Fibroblast of lung (primary cell): ENCODE measurements around the gene UTS2R. TPM values are rescaled to one million over a fixed set of nuclear protein-coding genes. Genes with fewer than 3 reads are reported as not detected.

Experiments
- DNase-seq, 2 donors: peaks; one replicate each; pipeline versions ENCODE4 v3.0.0 to v3.0.0-alpha.2; 2010; ENCODE audit warnings: low read depth in 2 of 2
- H2AFZ ChIP-seq: 2 replicates; pipeline ENCODE4 v1.5.1; 2012; ENCODE audit warnings: low read length, control low read depth, inconsistent platforms
- H3K27ac ChIP-seq: 2 replicates; pipeline ENCODE4 v1.5.1; 2011; ENCODE audit warnings: low read length, control low read depth; ENCODE audit not compliant: insufficient read depth
- H3K27me3 ChIP-seq: 2 replicates; pipeline ENCODE4 v1.5.1; 2011; ENCODE audit warnings: mild to moderate bottlenecking, low read length; ENCODE audit not compliant: control insufficient read depth, insufficient read depth
- H3K36me3 ChIP-seq: 2 replicates; pipeline ENCODE4 v1.5.1; 2011; ENCODE audit warnings: low read length; ENCODE audit not compliant: control insufficient read depth, insufficient read depth
- H3K4me1 ChIP-seq: 2 replicates; pipeline ENCODE4 v1.5.1; 2011; ENCODE audit warnings: low read length; ENCODE audit not compliant: control insufficient read depth, insufficient read depth; ENCODE audit errors: extremely low read depth
- H3K4me2 ChIP-seq: 2 replicates; pipeline ENCODE4 v1.5.1; 2011; ENCODE audit warnings: low read length, control low read depth; ENCODE audit not compliant: insufficient read depth; ENCODE audit errors: extremely low read depth
- H3K4me3 ChIP-seq, 4 experiments: fragments of 200-600 bp in 1 of 4; sonication (generic) in 1 of 4; replicated peaks in 1 of 4; 2 replicates each; pipeline ENCODE4 v1.5.1; 2011 to 2016; ENCODE audit warnings: low read length in 4 of 4, low read depth in 3 of 4, mild to moderate bottlenecking in 3 of 4, control low read depth in 2 of 4, inconsistent platforms in 1 of 4, mixed read lengths in 1 of 4; ENCODE audit not compliant: insufficient read depth in 1 of 4; ENCODE audit errors: control extremely low read depth in 1 of 4
- H3K79me2 ChIP-seq: 2 replicates; pipeline ENCODE4 v1.5.1; 2012; ENCODE audit warnings: mild to moderate bottlenecking, low read length, inconsistent platforms; ENCODE audit not compliant: control insufficient read depth, insufficient read depth
- H3K9ac ChIP-seq: 2 replicates; pipeline ENCODE4 v1.5.1; 2011; ENCODE audit warnings: mild to moderate bottlenecking, low read length, control low read depth; ENCODE audit not compliant: insufficient read depth
- H3K9me3 ChIP-seq: 2 replicates; pipeline ENCODE4 v1.5.1; 2012; ENCODE audit warnings: low read depth, low read length; ENCODE audit not compliant: control insufficient read depth, insufficient read depth
- H4K20me1 ChIP-seq: 2 replicates; pipeline ENCODE4 v1.5.1; 2011; ENCODE audit warnings: low read length; ENCODE audit not compliant: control insufficient read depth, insufficient read depth; ENCODE audit errors: extremely low read depth
- EZH2 ChIP-seq: IDR thresholded peaks from 2 replicates; pipeline ENCODE4 v1.5.1; 2012; ENCODE audit warnings: low read length, control low read depth, mild to moderate bottlenecking; ENCODE audit errors: missing control alignments
- polyA plus RNA-seq, 2 donors: library from polyadenylated mRNA; depleted of rRNA in 1 of 2; stranded (reverse) in 1 of 2; unstranded in 1 of 2; fragments of >200 nt; gene quantifications; 2 replicates each; pipeline ENCODE4 v1.2.1, GENCODE V29; 2011 to 2012; ENCODE audit warnings: missing spikeins in 1 of 2
- total RNA-seq: library from RNA; depleted of rRNA; stranded (reverse); fragments of >200 nt; gene quantifications from 2 replicates; pipeline ENCODE4 v1.2.1, GENCODE V29; 2014
- TF ChIP-seq, protein P1 (sequence below), 2 donors: IDR thresholded peaks in 1 of 2; conservative IDR thresholded peaks in 1 of 2; 1 replicate in 1 of 2; 2 replicates in 1 of 2; pipeline ENCODE4 v1.5.1; 2011 to 2012; ENCODE audit warnings: low read length in 2 of 2, control low read depth in 1 of 2, inconsistent platforms in 1 of 2, low read depth in 1 of 2, mild to moderate bottlenecking in 1 of 2

Gene UTS2R
- total and polyA plus RNA-seq, 2 donors (not counting 1 experiment from before 2014, with no cell fraction given), result not detected

DNA sequence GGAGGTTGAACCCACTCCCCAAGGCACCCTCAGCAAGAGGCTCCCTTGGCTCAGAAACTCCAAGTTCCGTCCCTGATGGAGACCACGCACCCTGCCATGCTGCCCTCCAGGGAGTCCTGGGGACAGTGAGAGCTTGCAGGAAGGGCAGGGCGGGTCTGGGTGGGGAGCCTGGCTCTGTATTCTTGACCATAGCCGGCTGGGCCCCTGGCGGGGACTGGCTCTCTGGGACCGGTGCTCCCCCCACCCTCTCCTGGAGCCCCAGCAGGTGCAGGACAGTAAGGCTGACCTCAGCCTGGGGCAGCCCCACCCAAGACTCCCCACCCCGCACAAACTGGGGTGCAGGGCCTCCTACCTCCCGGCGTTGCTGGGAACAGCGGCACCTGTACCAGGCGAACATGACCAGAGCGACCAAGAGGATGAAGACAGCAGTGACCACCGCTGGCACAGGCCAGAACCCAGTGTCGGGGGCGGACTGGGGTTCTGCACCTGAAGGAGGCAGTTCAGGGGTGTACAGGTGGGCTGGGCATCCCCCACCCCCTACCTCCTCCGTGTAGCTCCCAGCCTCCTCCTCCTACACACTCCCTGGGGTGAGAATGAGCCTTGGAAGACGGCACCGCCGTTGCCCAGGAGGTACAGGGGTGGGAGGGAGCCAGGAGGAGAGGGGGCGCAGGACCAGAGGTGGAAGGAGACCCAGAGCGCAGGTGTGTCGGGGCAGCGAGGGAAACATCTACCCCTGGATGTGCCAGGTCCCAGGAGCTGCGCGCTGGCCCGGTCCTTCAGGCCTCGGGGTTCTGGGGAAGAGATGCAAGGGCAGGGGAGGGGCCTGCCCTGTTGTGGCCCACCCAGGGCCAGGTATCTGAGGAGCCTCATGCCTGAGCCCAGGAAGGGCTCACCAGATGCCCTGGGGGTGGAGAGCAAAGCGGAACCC lies 48.8 kb upstream of the UTS2R start:
- Histone ChIP-seq H3K4me1 (no peaks in the 10 kb centered on the region), H3K9ac (no peak overlapping the region), H2AFZ (no peak overlapping the region), H3K9me3 (peaks cover 4% of the 10 kb centered on the region), H3K4me2 (no peak overlapping the region), H3K27ac (no peak overlapping the region), H4K20me1 (no peaks in the 10 kb centered on the region), H3K27me3 (no peaks in the 10 kb centered on the region), H3K36me3 (no peaks in the 10 kb centered on the region), H3K79me2 (no peaks in the 10 kb centered on the region), H3K4me3 (no peak overlapping the region)
- TF ChIP-seq, protein P1, sequence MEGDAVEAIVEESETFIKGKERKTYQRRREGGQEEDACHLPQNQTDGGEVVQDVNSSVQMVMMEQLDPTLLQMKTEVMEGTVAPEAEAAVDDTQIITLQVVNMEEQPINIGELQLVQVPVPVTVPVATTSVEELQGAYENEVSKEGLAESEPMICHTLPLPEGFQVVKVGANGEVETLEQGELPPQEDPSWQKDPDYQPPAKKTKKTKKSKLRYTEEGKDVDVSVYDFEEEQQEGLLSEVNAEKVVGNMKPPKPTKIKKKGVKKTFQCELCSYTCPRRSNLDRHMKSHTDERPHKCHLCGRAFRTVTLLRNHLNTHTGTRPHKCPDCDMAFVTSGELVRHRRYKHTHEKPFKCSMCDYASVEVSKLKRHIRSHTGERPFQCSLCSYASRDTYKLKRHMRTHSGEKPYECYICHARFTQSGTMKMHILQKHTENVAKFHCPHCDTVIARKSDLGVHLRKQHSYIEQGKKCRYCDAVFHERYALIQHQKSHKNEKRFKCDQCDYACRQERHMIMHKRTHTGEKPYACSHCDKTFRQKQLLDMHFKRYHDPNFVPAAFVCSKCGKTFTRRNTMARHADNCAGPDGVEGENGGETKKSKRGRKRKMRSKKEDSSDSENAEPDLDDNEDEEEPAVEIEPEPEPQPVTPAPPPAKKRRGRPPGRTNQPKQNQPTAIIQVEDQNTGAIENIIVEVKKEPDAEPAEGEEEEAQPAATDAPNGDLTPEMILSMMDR (conservative IDR thresholded peaks at IDR 0.05 in 1 of 2, IDR thresholded peaks at IDR 0.05 in 1 of 2; ENCODE audit: low read depth in 1 of 2, low read length in 2 of 2), result no peak
- no peak for TF ChIP-seq EZH2
- no peak for DNase-seq

DNA sequence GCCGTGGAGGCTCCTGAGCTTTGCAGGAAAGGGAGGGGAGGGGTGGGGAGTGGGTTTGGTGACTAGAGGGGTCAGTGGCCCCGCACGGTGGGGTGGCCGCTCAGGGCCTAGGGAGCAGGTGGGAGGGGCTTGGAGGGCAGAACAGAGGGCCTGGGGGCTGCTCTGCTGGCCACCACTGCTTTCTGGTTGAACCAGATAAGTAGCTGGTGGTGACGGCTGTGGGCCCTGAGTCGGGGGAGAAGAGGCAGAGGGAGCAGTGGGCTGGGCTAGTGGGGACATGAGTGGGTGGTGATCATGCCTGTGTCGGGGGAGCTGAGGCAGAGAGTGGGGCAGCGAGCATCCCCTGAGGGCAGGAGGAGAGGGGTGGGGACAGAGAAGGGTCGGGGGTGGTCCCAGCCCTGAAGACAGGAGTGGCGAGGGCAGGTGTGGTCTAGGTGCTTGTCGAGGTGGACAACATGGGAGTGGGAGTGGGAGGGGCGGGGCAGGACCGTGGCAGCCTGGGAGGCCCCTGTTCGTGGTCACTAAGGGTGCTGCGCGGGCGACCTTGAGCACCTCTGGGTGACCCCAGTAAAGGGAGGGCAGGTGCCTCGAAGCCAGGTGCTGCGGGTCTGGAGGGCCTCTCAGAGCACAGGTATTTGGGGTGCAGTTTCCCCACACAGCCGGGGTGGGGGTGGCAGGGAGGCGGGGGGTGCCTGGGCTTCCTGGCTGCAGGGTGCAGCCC lies 47.9 kb upstream of the UTS2R start:
- Histone ChIP-seq H3K27me3 (no peaks in the 10 kb centered on the region), H3K36me3 (no peaks in the 10 kb centered on the region), H3K4me1 (no peaks in the 10 kb centered on the region), H3K27ac (no peak overlapping the region), H3K4me3 (no peak overlapping the region), H2AFZ (no peak overlapping the region), H4K20me1 (no peaks in the 10 kb centered on the region), H3K9ac (no peak overlapping the region), H3K79me2 (no peaks in the 10 kb centered on the region), H3K4me2 (no peak overlapping the region), H3K9me3 (peaks cover 4% of the 10 kb centered on the region)
- no peak for DNase-seq
- TF ChIP-seq, protein P1 (conservative IDR thresholded peaks at IDR 0.05 in 1 of 2, IDR thresholded peaks at IDR 0.05 in 1 of 2; ENCODE audit: low read depth in 1 of 2, low read length in 2 of 2), result no peak
- TF ChIP-seq EZH2, result no peak

DNA sequence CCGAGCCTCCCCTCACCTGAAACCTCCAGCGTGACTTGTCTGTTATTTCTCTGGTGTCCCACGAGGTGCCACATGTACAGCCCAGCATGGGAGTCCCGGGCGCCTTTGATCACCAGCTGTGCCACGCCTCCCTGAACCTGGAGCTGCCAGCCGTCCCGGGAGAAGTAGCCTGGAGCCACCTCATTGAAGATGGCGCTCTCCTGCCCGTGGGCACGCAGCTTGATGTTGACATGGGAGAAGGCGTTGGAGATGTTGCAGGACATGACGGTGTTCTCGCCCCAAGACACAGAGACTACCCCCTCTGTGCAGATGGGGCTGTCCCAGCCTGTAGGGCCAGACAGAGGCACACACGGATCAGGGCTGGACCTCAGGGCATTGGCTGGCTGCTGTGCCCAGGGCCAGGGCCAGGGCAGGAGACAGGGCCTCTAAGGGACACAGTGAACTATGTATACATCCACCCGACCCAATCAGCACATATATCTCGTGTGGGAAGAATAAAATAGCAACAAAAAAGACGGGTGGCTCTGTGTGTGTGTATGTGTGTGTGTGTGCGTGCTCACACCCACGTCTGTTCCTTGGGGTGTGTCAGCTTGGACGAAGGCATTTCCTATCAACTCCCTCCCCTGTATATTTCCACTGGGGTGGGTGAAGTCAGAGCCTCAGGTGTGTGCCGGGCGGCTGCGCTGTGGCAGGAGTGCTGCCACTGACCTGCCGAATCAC lies 46.8 kb upstream of the UTS2R start:
- DNase-seq, result no peak
- no peak overlapping the region for H2AFZ ChIP-seq
- no peaks in the 10 kb centered on the region for H3K36me3 ChIP-seq
- TF ChIP-seq, protein P1 (conservative IDR thresholded peaks at IDR 0.05 in 1 of 2, IDR thresholded peaks at IDR 0.05 in 1 of 2; ENCODE audit: low read depth in 1 of 2, low read length in 2 of 2), result no peak
- no peak for TF ChIP-seq EZH2
- no peaks in the 10 kb centered on the region for H3K9me3 ChIP-seq
- no peak overlapping the region for H3K9ac ChIP-seq
- H3K27me3 ChIP-seq, result no peaks in the 10 kb centered on the region
- H3K4me3 ChIP-seq, result no peak overlapping the region
- H3K4me1 ChIP-seq, result no peaks in the 10 kb centered on the region
- H3K4me2 ChIP-seq, result no peak overlapping the region
- H4K20me1 ChIP-seq, result no peaks in the 10 kb centered on the region
- H3K79me2 ChIP-seq, result no peaks in the 10 kb centered on the region
- H3K27ac ChIP-seq, result no peak overlapping the region
